ENCODE results near the gene SLC10A7. TPM values are rescaled to one million over a fixed set of nuclear protein-coding genes. Genes with fewer than 3 reads are reported as not detected.

SLC10A7 gene
- total RNA-seq (10 to 100 TPM; 11.6 to 26.8 (median 16.1) TPM), polyA plus RNA-seq (1 to 10 TPM; 7.9 to 8.6 TPM), total RNA-seq (15.2 reads per million, percentile 44 among the genes with 10 or more reads in this experiment)

- Histone ChIP-seq H3K36me3 (ENCODE audit: control insufficient read depth in 2 of 3, insufficient read depth in 3 of 3, low read length in 3 of 3) (peaks cover 0 to 17% (median 0%) of the 10 kb centered on the region in 3 experiments), H3K9me3 (ENCODE audit: control insufficient read depth in 2 of 3, low read length in 3 of 3) (no peaks in the 10 kb centered on the region), H3K27me3 (ENCODE audit: control insufficient read depth in 2 of 2, insufficient read depth in 2 of 2, low read length in 2 of 2) (no peaks in the 10 kb centered on the region), H3K4me3 (ENCODE audit: low read length) (peak within 1 kb of the TSS; percentile 95), H3K4me1 (ENCODE audit: control insufficient read depth in 2 of 2, insufficient read depth in 2 of 2, low read length in 2 of 2) (peaks cover 13 to 24% of the 10 kb centered on the region in 2 donors), H3K27ac (ENCODE audit: low read depth, low read length) (peak within 1 kb of the TSS; percentile 85)
- peaks cover 0 to 6% (median 2%) of the 10 kb centered on the region in 5 donors for H3K36me3 Mint-ChIP-seq
- ChIA-PET CTCF (no interaction called here), POLR2A (no interaction called here)
- intact Hi-C loops (cut with micrococcal nuclease), result loop anchor here (1.0 to 10.0 kb wide), 17 partner anchors 63 to 1923 kb away; partner anchors contain the start of genes LSM6 (in 2 of the 2), MMAA (in 2 of the 2), TTC29 (in 2 of the 2) and ABCE1 (in 1 of the 2)
- peak; percentile 90 for ATAC-seq
- H3K4me3 Mint-ChIP-seq, result no peak within 1 kb of the TSS
- no peaks in the 10 kb centered on the region for H3K9me3 Mint-ChIP-seq
- peaks cover 0 to 3% (median 0%) of the 10 kb centered on the region in 5 donors for H3K27me3 Mint-ChIP-seq
- DNase-seq, result peak; percentile 49 to 70 (median 64)
- H3K4me1 Mint-ChIP-seq, result peaks cover 16 to 37% (median 31%) of the 10 kb centered on the region in 7 donors
- peak within 1 kb of the TSS in 3 of 9 donors; percentile 58 to 77 (median 69) for H3K27ac Mint-ChIP-seq
These were observed at the start of gene SLC10A7 for GRCh38 chr4:146521541-146522097. Gene SLC10A7, minus strand, starts transcription at chr4:146521940. Its CDS starts 223 bp downstream, at chr4:146521717.

- H3K9me3 Mint-ChIP-seq, result peaks cover 0 to 8% (median 0%) of the 10 kb centered on the region in 11 donors
- H3K9me3 ChIP-seq (ENCODE audit: control insufficient read depth in 2 of 3, low read length in 3 of 3), result no peaks in the 10 kb centered on the region
- H3K4me3 Mint-ChIP-seq, result no peak overlapping the region
- H3K27me3 ChIP-seq (ENCODE audit: control insufficient read depth in 2 of 2, insufficient read depth in 2 of 2, low read length in 2 of 2), result no peaks in the 10 kb centered on the region
- H3K4me1 ChIP-seq (ENCODE audit: control insufficient read depth in 2 of 2, insufficient read depth in 2 of 2, low read length in 2 of 2), result no peaks in the 10 kb centered on the region
- DNase-seq (no peak), ATAC-seq (no peak)
- POLR2A ChIA-PET, result no interaction called here
- no peak overlapping the region for H3K27ac Mint-ChIP-seq
- no peaks in the 10 kb centered on the region for H3K4me1 Mint-ChIP-seq
- H3K36me3 ChIP-seq (ENCODE audit: control insufficient read depth in 2 of 3, insufficient read depth in 3 of 3, low read length in 3 of 3), result no peaks in the 10 kb centered on the region
- H3K27ac ChIP-seq (ENCODE audit: low read depth, low read length), result no peak overlapping the region
- no peaks in the 10 kb centered on the region for H3K36me3 Mint-ChIP-seq
- peaks cover 4 to 27% (median 18%) of the 10 kb centered on the region in 5 donors for H3K27me3 Mint-ChIP-seq
- CTCF ChIA-PET, result no interaction called here
- no peak overlapping the region for H3K4me3 ChIP-seq (ENCODE audit: low read length)
- intact Hi-C loops (cut with micrococcal nuclease), result no loop called here
These were observed 45.7 kb upstream of the SLC10A7 start for GRCh38 chr4:146567396-146567795.

- peaks cover 0 to 8% (median 3%) of the 10 kb centered on the region in 11 donors for H3K9me3 Mint-ChIP-seq
These were observed 42.8 kb upstream of the SLC10A7 start for GRCh38 chr4:146564492-146564891.

GRCh38 chr4:146550161-146550560 is 28.4 kb upstream of the SLC10A7 start:
- intact Hi-C loops (cut with micrococcal nuclease), result no loop called here
- H3K4me1 Mint-ChIP-seq, result no peaks in the 10 kb centered on the region
- H3K36me3 Mint-ChIP-seq, result peaks cover 0 to 3% (median 0%) of the 10 kb centered on the region in 5 donors
- CTCF ChIA-PET, result no interaction called here
- peaks cover 0 to 10% (median 9%) of the 10 kb centered on the region in 5 donors for H3K27me3 Mint-ChIP-seq
- no peaks in the 10 kb centered on the region for H3K36me3 ChIP-seq (ENCODE audit: control insufficient read depth in 2 of 3, insufficient read depth in 3 of 3, low read length in 3 of 3)
- no peak overlapping the region for H3K27ac ChIP-seq (ENCODE audit: low read depth, low read length)
- H3K9me3 ChIP-seq (ENCODE audit: control insufficient read depth in 2 of 3, low read length in 3 of 3), result no peaks in the 10 kb centered on the region
- H3K9me3 Mint-ChIP-seq, result peaks cover 0 to 3% (median 0%) of the 10 kb centered on the region in 11 donors
- H3K4me3 Mint-ChIP-seq, result no peak overlapping the region
- POLR2A ChIA-PET, result no interaction called here
- DNase-seq (no peak), ATAC-seq (no peak)
- peak overlapping the region in 1 of 9 donors; percentile 63 for H3K27ac Mint-ChIP-seq
- no peak overlapping the region for H3K4me3 ChIP-seq (ENCODE audit: low read length)
- H3K4me1 ChIP-seq (ENCODE audit: control insufficient read depth in 2 of 2, insufficient read depth in 2 of 2, low read length in 2 of 2), result no peaks in the 10 kb centered on the region
- H3K27me3 ChIP-seq (ENCODE audit: control insufficient read depth in 2 of 2, insufficient read depth in 2 of 2, low read length in 2 of 2), result no peaks in the 10 kb centered on the region

More at GRCh38 chr4:146564492-146564891, 42.8 kb upstream of the SLC10A7 start:
- Histone ChIP-seq H3K36me3 (ENCODE audit: control insufficient read depth in 2 of 3, insufficient read depth in 3 of 3, low read length in 3 of 3) (no peaks in the 10 kb centered on the region), H3K27ac (ENCODE audit: low read depth, low read length) (no peak overlapping the region), H3K9me3 (ENCODE audit: control insufficient read depth in 2 of 3, low read length in 3 of 3) (no peaks in the 10 kb centered on the region), H3K4me1 (ENCODE audit: control insufficient read depth in 2 of 2, insufficient read depth in 2 of 2, low read length in 2 of 2) (no peaks in the 10 kb centered on the region), H3K27me3 (ENCODE audit: control insufficient read depth in 2 of 2, insufficient read depth in 2 of 2, low read length in 2 of 2) (no peaks in the 10 kb centered on the region), H3K4me3 (ENCODE audit: low read length) (no peak overlapping the region)
- intact Hi-C loops (cut with micrococcal nuclease), result no loop called here
- ChIA-PET CTCF (no interaction called here), POLR2A (no interaction called here)
- Mint-ChIP-seq H3K27me3 (peaks cover 4 to 38% (median 33%) of the 10 kb centered on the region in 5 donors), H3K4me1 (no peaks in the 10 kb centered on the region), H3K36me3 (peaks cover 0 to 4% (median 0%) of the 10 kb centered on the region in 5 donors), H3K4me3 (no peak overlapping the region), H3K27ac (no peak overlapping the region)
- no peak for ATAC-seq
- no peak for DNase-seq

GRCh38 chr4:146548443-146548842 is 26.7 kb upstream of the SLC10A7 start:
- H3K27ac ChIP-seq (ENCODE audit: low read depth, low read length), result no peak overlapping the region
- peaks cover 0 to 4% of the 10 kb centered on the region in 2 donors for H3K27me3 ChIP-seq (ENCODE audit: control insufficient read depth in 2 of 2, insufficient read depth in 2 of 2, low read length in 2 of 2)
- no peak for DNase-seq
- no peak for ATAC-seq
- CTCF ChIA-PET, result interaction anchor here (0.7 kb wide), 1 partner anchor 106 kb away, joined by 3 read pairs; no protein-coding TSS in a partner anchor
- peaks cover 0 to 4% (median 0%) of the 10 kb centered on the region in 5 donors for H3K36me3 Mint-ChIP-seq
- H3K36me3 ChIP-seq (ENCODE audit: control insufficient read depth in 2 of 3, insufficient read depth in 3 of 3, low read length in 3 of 3), result no peaks in the 10 kb centered on the region
- H3K9me3 Mint-ChIP-seq, result peaks cover 3 to 18% (median 9%) of the 10 kb centered on the region in 11 donors
- intact Hi-C loops (cut with micrococcal nuclease), result no loop called here
- POLR2A ChIA-PET, result no interaction called here
- no peak overlapping the region for H3K27ac Mint-ChIP-seq
- H3K4me1 ChIP-seq (ENCODE audit: control insufficient read depth in 2 of 2, insufficient read depth in 2 of 2, low read length in 2 of 2), result no peaks in the 10 kb centered on the region
- H3K9me3 ChIP-seq (ENCODE audit: control insufficient read depth in 2 of 3, low read length in 3 of 3), result peaks cover 0 to 7% (median 0%) of the 10 kb centered on the region in 3 experiments
- H3K4me1 Mint-ChIP-seq, result no peaks in the 10 kb centered on the region
- no peak overlapping the region for H3K4me3 Mint-ChIP-seq
- peaks cover 6 to 26% (median 21%) of the 10 kb centered on the region in 5 donors for H3K27me3 Mint-ChIP-seq
- no peak overlapping the region for H3K4me3 ChIP-seq (ENCODE audit: low read length)

GRCh38 chr4:146545102-146545501 is 23.4 kb upstream of the SLC10A7 start:
- Histone ChIP-seq H3K27me3 (ENCODE audit: control insufficient read depth in 2 of 2, insufficient read depth in 2 of 2, low read length in 2 of 2) (peaks cover 0 to 4% of the 10 kb centered on the region in 2 donors), H3K4me3 (ENCODE audit: low read length) (no peak overlapping the region), H3K9me3 (ENCODE audit: control insufficient read depth in 2 of 3, low read length in 3 of 3) (peaks cover 0 to 7% (median 0%) of the 10 kb centered on the region in 3 experiments), H3K36me3 (ENCODE audit: control insufficient read depth in 2 of 3, insufficient read depth in 3 of 3, low read length in 3 of 3) (no peaks in the 10 kb centered on the region), H3K27ac (ENCODE audit: low read depth, low read length) (no peak overlapping the region), H3K4me1 (ENCODE audit: control insufficient read depth in 2 of 2, insufficient read depth in 2 of 2, low read length in 2 of 2) (no peaks in the 10 kb centered on the region)
- ATAC-seq (no peak), DNase-seq (no peak)
- ChIA-PET CTCF (no interaction called here), POLR2A (no interaction called here)
- H3K9me3 Mint-ChIP-seq, result peaks cover 5 to 41% (median 19%) of the 10 kb centered on the region in 11 donors
- no peak overlapping the region for H3K27ac Mint-ChIP-seq
- no peak overlapping the region for H3K4me3 Mint-ChIP-seq
- H3K36me3 Mint-ChIP-seq, result peaks cover 0 to 11% (median 0%) of the 10 kb centered on the region in 5 donors
- intact Hi-C loops (cut with micrococcal nuclease), result no loop called here
- H3K27me3 Mint-ChIP-seq, result peaks cover 24 to 46% (median 38%) of the 10 kb centered on the region in 5 donors
- no peaks in the 10 kb centered on the region for H3K4me1 Mint-ChIP-seq

Measured in naive thymus-derived CD4-positive, alpha-beta T cell (primary cell).